Hematopoietic multipotent progenitor cell treated with erythropoietin and hydrocortisone succinate and interleukin-3 and kit ligand, for 8 days (in vitro differentiated cells): ENCODE measurements around the gene MYO9A.

Source experiments
- DNase-seq: peaks from one replicate; pipeline ENCODE4 v3.0.0-alpha.2; 2015

Gene MYO9A

GRCh38 chr15:71779073-71779797, 338.7 kb downstream of the MYO9A start:
- no peak for DNase-seq

GRCh38 chr15:71777216-71777943, 340.6 kb downstream of the MYO9A start:
- no peak for DNase-seq

GRCh38 chr15:71776304-71776703, 341.6 kb downstream of the MYO9A start:
- DNase-seq, result no peak

GRCh38 chr15:71775856-71776255, 342.1 kb downstream of the MYO9A start:
- DNase-seq, result no peak

GRCh38 chr15:71773206-71773859, 344.6 kb downstream of the MYO9A start:
- DNase-seq, result no peak
